T-helper 17 cell (primary cell): ENCODE measurements around the gene DNAI2. TPM values are rescaled to one million over a fixed set of nuclear protein-coding genes. Genes with fewer than 3 reads are reported as not detected.
"Not testable (repeated sequence)": the region's sequence is repeated elsewhere in the genome, so short reads cannot be mapped to it uniquely, and the experiment has no call there.

Source experiments
- ATAC-seq: fragments of 150-1000 bp; cut with Tn5 transposase; 2 replicates; pipeline ENCODE4 v1.10.0; 2021; ENCODE audit warnings: mild to moderate bottlenecking, moderate library complexity
- DNase-seq, 3 donors: peaks; one replicate each; pipeline versions ENCODE4 v3.0.0 to v3.0.0-alpha.2; 2020 to 2021
- H3K9me3 ChIP-seq: one replicate; pipeline ENCODE4 v1.7.0; 2013; ENCODE audit warnings: low read length, mild to moderate bottlenecking; ENCODE audit not compliant: control insufficient read depth, poor library complexity, severe bottlenecking
- H3K27ac Mint-ChIP-seq: one replicate; pipeline ENCODE4 v1.8.0; 2022; ENCODE audit warnings: mild to moderate bottlenecking, moderate library complexity, mixed read lengths
- H3K27me3 Mint-ChIP-seq: one replicate; pipeline ENCODE4 v1.8.0; 2022; ENCODE audit warnings: mixed read lengths
- H3K36me3 Mint-ChIP-seq: one replicate; pipeline ENCODE4 v1.8.0; 2022; ENCODE audit warnings: low read depth, mixed read lengths
- H3K4me1 Mint-ChIP-seq: one replicate; pipeline ENCODE4 v1.8.0; 2022; ENCODE audit warnings: mild to moderate bottlenecking, mixed read lengths
- H3K4me3 Mint-ChIP-seq: one replicate; pipeline ENCODE4 v1.8.0; 2022; ENCODE audit warnings: mild to moderate bottlenecking, moderate library complexity, mixed read lengths
- total RNA-seq, 4 donors: library from RNA in 2 of 4; stranded (reverse) in 2 of 4; gene quantifications; one replicate each; pipeline ENCODE4 v1.2.3 and lab custom pipeline; 2022 to 2026

The DNAI2 gene
- total RNA-seq, 2 donors from 2014 or later, result 4.1 to 4.2 TPM

DNA sequence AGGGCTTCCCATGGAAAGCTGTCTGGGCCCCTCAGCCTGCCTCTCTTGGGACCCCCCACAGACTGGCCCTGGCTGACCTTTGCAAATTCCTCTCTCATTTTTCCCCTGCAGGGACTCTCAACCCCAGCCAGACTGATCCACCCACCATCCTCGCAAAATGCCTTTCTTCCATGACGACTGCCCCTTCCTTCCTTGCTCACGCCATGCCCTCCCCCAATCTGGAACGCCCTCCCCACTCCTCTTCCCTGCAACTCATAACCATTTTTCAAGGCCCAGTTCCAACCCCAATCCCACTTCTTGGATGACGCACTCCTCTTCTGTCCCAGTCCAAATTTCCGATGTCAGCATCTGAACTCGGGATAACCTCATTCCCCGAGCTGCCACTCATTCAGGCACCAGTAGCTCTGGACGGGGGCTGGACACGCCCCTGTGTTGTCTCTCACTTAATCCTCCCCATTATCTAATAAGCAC is 1.3 kb upstream of the DNAI2 start:
- H3K9me3 ChIP-seq, result no peaks in the 10 kb centered on the region
- Mint-ChIP-seq H3K4me3 (no peak overlapping the region), H3K4me1 (peaks cover 39% of the 10 kb centered on the region), H3K27me3 (peaks cover 4% of the 10 kb centered on the region), H3K36me3 (no peaks in the 10 kb centered on the region), H3K27ac (peak overlapping the region; percentile 98)
- no peak for DNase-seq
- no peak for ATAC-seq

- Mint-ChIP-seq H3K36me3 (no peaks in the 10 kb centered on the region), H3K27me3 (no peaks in the 10 kb centered on the region), H3K27ac (peak overlapping the region; percentile 98), H3K4me3 (peak overlapping the region; percentile 92), H3K4me1 (peaks cover 39% of the 10 kb centered on the region)
- H3K9me3 ChIP-seq, result no peaks in the 10 kb centered on the region
- DNase-seq, result no peak
- ATAC-seq, result peak; percentile 68
These were observed 791 bp downstream of the DNAI2 start for GRCh38 chr17:74274709-74275340.

GRCh38 chr17:74276051-74276476 is 2.0 kb downstream of the DNAI2 start:
- no peaks in the 10 kb centered on the region for H3K36me3 Mint-ChIP-seq
- peaks cover 48% of the 10 kb centered on the region for H3K4me1 Mint-ChIP-seq
- ATAC-seq (no peak), DNase-seq (no peak)
- H3K9me3 ChIP-seq, result no peaks in the 10 kb centered on the region
- peak overlapping the region; percentile 43 for H3K4me3 Mint-ChIP-seq
- no peaks in the 10 kb centered on the region for H3K27me3 Mint-ChIP-seq
- H3K27ac Mint-ChIP-seq, result peak overlapping the region; percentile 98

- Mint-ChIP-seq H3K36me3 (no peaks in the 10 kb centered on the region), H3K4me1 (peaks cover 48% of the 10 kb centered on the region)
- no peaks in the 10 kb centered on the region for H3K9me3 ChIP-seq
These were observed 2.5 kb downstream of the DNAI2 start for GRCh38 chr17:74276541-74277009.

DNA sequence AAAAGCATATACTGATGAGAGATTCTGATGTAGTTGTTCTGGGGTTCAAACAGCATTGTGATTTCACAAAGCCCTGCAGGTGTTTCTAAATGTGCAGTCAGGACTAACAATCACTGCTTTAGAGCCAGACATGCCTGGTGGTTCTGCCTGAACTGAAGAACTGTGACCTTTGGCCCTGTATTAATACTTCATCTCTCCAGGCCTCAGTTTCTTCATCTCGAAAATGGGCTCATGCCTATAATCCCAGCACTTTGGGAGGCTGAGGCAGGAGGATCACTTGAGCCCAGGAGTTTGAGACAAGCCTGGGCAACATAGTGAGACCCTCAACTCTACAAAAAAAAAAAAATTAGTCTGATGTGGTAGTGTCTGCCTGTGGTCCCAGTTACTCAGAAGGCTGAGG is 3.9 kb downstream of the DNAI2 start:
- ATAC-seq, result no peak
- H3K9me3 ChIP-seq, result no peaks in the 10 kb centered on the region
- DNase-seq, result no peak
- Mint-ChIP-seq H3K36me3 (no peaks in the 10 kb centered on the region), H3K4me1 (peaks cover 48% of the 10 kb centered on the region), H3K27me3 (no peaks in the 10 kb centered on the region), H3K27ac (peak overlapping the region; percentile 98), H3K4me3 (no peak overlapping the region)

More at GRCh38 chr17:74276541-74277009, 2.5 kb downstream of the DNAI2 start:
- H3K4me3 Mint-ChIP-seq, result no peak overlapping the region
- ATAC-seq (no peak), DNase-seq (no peak)
- H3K27ac Mint-ChIP-seq, result peak overlapping the region; percentile 98
- no peaks in the 10 kb centered on the region for H3K27me3 Mint-ChIP-seq

- not testable (repeated sequence) for H3K36me3 Mint-ChIP-seq, H3K27me3 Mint-ChIP-seq, H3K9me3 ChIP-seq, DNase-seq, ATAC-seq
- peak overlapping the region; percentile 61 for H3K4me3 Mint-ChIP-seq
- H3K27ac Mint-ChIP-seq, result peak overlapping the region; percentile 96
- H3K4me1 Mint-ChIP-seq, result peaks cover 42% of the 10 kb centered on the region
These were observed 5.6 kb downstream of the DNAI2 start for GRCh38 chr17:74279617-74280016.

DNA sequence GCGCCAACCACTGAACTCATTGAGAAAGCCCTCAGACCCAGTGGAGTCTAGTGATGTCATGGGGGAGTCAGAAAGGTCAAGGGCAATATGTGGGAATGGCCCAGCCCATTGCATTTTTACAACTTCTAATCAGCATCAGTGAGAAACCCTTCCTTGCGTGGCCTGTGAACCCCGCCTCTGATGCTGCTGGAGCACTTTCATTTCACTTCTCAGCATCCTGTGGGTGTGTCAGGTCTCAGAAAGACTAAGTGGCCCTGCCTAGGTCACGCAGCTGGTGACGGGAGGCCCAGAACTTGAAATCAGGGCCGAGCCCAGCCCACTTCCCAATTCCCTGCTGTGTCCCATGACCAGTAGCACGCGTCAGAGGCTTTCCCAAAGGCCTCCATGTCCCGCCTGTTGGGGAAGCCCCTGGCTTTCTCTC is 6.1 kb downstream of the DNAI2 start:
- DNase-seq (peak; percentile 32 to 44 (median 43)), ATAC-seq (peak; percentile 75)
- no peaks in the 10 kb centered on the region for H3K36me3 Mint-ChIP-seq
- H3K4me1 Mint-ChIP-seq, result peaks cover 42% of the 10 kb centered on the region
- H3K27ac Mint-ChIP-seq, result peak overlapping the region; percentile 96
- peak overlapping the region; percentile 61 for H3K4me3 Mint-ChIP-seq
- no peaks in the 10 kb centered on the region for H3K9me3 ChIP-seq
- H3K27me3 Mint-ChIP-seq, result no peaks in the 10 kb centered on the region

GRCh38 chr17:74281799-74282198 is 7.8 kb downstream of the DNAI2 start:
- DNase-seq, result no peak
- Mint-ChIP-seq H3K4me1 (peaks cover 29% of the 10 kb centered on the region), H3K27ac (peak overlapping the region; percentile 96), H3K36me3 (no peaks in the 10 kb centered on the region), H3K4me3 (no peak overlapping the region), H3K27me3 (no peaks in the 10 kb centered on the region)
- no peaks in the 10 kb centered on the region for H3K9me3 ChIP-seq
- no peak for ATAC-seq

DNA sequence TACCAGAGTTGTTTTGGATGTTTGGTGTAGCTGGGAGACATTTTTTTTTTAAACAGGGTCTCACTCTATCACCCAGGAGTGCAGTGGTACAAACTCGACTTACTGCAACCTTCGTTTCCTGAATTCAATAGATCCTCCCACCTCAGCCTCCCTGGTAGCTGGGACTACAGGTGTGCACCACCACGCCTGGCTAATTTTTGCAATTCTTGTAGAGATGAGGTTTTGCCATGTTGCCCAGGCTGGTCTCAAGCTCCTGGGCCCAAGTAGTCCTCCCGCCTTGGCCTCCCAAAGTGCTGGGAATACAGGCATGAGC is 8.2 kb downstream of the DNAI2 start:
- H3K27me3 Mint-ChIP-seq, ATAC-seq, DNase-seq, H3K9me3 ChIP-seq, H3K36me3 Mint-ChIP-seq: not testable (repeated sequence)
- peak overlapping the region; percentile 90 for H3K27ac Mint-ChIP-seq
- peak overlapping the region; percentile 58 for H3K4me3 Mint-ChIP-seq
- peaks cover 31% of the 10 kb centered on the region for H3K4me1 Mint-ChIP-seq

- H3K9me3 ChIP-seq, result no peaks in the 10 kb centered on the region
- peak overlapping the region; percentile 90 for H3K27ac Mint-ChIP-seq
- H3K4me1 Mint-ChIP-seq, result peaks cover 32% of the 10 kb centered on the region
- ATAC-seq (peak; percentile 82), DNase-seq (peak; percentile 21 to 39 (median 26))
- no peaks in the 10 kb centered on the region for H3K36me3 Mint-ChIP-seq
- H3K4me3 Mint-ChIP-seq, result peak overlapping the region; percentile 58
- H3K27me3 Mint-ChIP-seq, result no peaks in the 10 kb centered on the region
These were observed 8.7 kb downstream of the DNAI2 start for GRCh38 chr17:74282587-74283370.

DNA sequence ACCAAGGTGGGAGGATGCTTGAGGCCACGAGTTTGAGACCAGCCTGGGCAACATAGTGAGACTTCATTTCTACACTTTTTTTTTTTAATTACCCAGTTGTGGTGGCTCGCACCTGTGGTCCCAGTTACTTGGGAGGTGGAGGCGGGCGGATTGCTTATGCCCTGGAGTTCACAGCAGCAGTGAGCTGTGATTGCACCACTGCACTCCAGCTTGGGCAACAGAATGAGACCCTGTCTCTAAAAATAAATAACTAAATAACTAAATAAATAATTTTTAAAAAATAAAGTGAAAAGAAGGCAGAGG is 9.3 kb downstream of the DNAI2 start:
- no peak for ATAC-seq
- Mint-ChIP-seq H3K27ac (peak overlapping the region; percentile 90), H3K4me1 (peaks cover 34% of the 10 kb centered on the region)

DNA sequence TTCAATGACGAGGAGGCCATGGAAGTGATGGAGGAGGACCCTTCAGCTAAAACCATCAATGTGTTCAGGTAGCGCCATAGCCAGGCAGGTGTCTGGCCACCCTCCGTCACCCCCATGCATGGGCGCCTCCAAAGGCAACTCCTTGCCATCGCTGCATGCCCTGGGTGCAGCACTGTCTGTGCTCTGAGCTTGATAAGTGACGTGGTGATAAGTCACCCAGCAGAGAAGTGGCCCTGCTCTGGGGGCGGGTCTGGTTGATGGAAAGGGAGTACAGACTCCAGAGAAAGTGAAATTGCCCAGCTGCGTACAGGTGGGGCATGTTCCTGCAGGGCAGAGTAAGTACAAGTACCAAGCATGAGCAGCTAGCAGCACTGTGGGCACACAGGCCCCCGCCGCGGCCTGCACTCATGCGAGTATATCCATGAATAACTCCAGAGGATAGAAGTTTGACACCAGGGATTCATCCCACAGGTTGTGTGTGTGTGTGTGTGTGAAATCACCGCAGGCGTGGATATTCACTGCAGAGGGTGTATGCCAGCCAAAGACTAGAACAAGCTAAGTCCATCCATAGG is 13.1 kb downstream of the DNAI2 start:
- DNase-seq (no peak), ATAC-seq (no peak)
- peak overlapping the region; percentile 53 for H3K27ac Mint-ChIP-seq
- H3K36me3 Mint-ChIP-seq, result no peaks in the 10 kb centered on the region
- no peaks in the 10 kb centered on the region for H3K27me3 Mint-ChIP-seq
- H3K9me3 ChIP-seq, result no peaks in the 10 kb centered on the region
- H3K4me1 Mint-ChIP-seq, result peaks cover 27% of the 10 kb centered on the region
- H3K4me3 Mint-ChIP-seq, result no peak overlapping the region

More for the DNA sequence above, 9.3 kb downstream of the DNAI2 start:
- Mint-ChIP-seq H3K27me3 (no peaks in the 10 kb centered on the region), H3K36me3 (no peaks in the 10 kb centered on the region), H3K4me3 (peak overlapping the region; percentile 58)
- H3K9me3 ChIP-seq, result no peaks in the 10 kb centered on the region
- no peak for DNase-seq

DNA sequence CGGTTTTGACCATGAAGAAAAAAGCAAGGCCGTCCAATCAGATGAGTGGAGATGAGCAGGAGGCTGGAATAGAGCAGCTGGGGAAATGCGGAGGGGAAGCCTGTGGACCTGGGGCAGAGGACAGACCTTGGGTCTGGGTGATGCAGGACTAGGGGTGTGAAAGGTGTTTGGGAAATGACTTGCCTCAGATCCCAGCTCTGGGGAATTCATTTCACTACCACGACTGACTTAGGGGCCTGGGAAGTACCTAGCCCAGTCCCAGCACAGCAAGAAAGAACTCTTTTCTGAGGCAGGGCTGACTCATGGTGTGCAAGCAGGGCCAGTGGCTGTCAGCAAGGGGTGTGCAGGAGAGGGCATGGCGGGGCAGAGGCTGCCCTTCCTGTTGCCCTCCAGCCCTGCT is 14.8 kb downstream of the DNAI2 start:
- H3K36me3 Mint-ChIP-seq, result no peaks in the 10 kb centered on the region
- no peaks in the 10 kb centered on the region for H3K9me3 ChIP-seq
- ATAC-seq (no peak), DNase-seq (no peak)
- peaks cover 23% of the 10 kb centered on the region for H3K4me1 Mint-ChIP-seq
- no peaks in the 10 kb centered on the region for H3K27me3 Mint-ChIP-seq
- H3K4me3 Mint-ChIP-seq, result no peak overlapping the region
- peak overlapping the region; percentile 91 for H3K27ac Mint-ChIP-seq
